ENCODE results near the gene HSPG2.

DNA sequence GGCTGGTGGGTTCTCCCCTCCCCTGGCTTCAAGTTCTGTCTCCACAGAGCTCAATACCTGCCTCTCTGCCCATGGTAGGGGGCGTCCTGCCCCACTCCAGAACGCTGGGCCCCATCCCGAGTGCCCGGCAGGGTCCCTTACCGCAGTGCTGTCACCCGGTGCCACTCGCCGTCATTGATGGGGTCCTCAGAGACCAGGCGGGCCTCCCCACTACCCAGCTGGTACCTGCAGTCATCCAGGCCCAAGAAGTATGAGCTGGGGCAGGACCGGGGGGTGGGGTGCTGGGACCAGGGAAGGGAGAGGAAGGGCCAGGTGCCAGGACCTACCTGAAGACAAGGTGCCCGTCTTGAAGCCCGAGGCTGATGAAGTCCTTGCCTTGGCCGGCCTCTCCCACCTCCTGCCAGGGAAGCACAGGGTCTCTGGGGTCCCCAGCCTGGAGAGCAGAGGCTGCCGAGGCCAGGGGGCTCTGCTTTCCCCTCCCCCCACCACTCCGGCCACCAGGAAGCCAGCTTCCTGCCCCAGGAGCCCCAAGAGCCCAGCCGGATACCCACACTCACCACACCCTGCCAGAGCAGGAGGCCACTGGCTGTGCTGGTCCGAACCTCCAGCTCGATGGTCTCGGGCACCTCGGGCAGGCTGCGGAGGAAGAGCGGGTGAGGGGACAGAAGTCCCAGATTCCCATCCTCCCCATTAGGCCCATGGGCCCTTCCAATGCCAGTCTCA lies 113.0 kb downstream of the HSPG2 start:
- TF ChIP-seq POLR2A (IDR thresholded peaks at IDR 0.05) (no peak), POLR2AphosphoS5 (IDR thresholded peaks at IDR 0.05) (no peak), EP300 (IDR thresholded peaks at IDR 0.05) (no peak)
- TF ChIP-seq, protein P1, sequence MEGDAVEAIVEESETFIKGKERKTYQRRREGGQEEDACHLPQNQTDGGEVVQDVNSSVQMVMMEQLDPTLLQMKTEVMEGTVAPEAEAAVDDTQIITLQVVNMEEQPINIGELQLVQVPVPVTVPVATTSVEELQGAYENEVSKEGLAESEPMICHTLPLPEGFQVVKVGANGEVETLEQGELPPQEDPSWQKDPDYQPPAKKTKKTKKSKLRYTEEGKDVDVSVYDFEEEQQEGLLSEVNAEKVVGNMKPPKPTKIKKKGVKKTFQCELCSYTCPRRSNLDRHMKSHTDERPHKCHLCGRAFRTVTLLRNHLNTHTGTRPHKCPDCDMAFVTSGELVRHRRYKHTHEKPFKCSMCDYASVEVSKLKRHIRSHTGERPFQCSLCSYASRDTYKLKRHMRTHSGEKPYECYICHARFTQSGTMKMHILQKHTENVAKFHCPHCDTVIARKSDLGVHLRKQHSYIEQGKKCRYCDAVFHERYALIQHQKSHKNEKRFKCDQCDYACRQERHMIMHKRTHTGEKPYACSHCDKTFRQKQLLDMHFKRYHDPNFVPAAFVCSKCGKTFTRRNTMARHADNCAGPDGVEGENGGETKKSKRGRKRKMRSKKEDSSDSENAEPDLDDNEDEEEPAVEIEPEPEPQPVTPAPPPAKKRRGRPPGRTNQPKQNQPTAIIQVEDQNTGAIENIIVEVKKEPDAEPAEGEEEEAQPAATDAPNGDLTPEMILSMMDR (IDR thresholded peaks at IDR 0.05), result no peak

Data from gastroesophageal sphincter (tissue), 3 donors.